GM23338 (cell line): ENCODE results near the gene SMG6. TPM values are rescaled to one million over a fixed set of nuclear protein-coding genes. Genes with fewer than 3 reads are reported as not detected.

Source experiments
- ATAC-seq: fragments of 200-7000 bp; cut with Tn5 transposase; 3 replicates; pipeline ENCODE4 v1.9.1; 2020
- DNase-seq: peaks from one replicate; pipeline ENCODE4 v3.0.0-alpha.2; 2015; ENCODE audit warnings: low spot score
- H2AFZ ChIP-seq: fragments of 200-600 bp; sonication (generic); 2 replicates; pipeline ENCODE4 v1.8.0; 2016; ENCODE audit warnings: antibody characterized with exemption, mild to moderate bottlenecking, moderate library complexity
- H3F3A ChIP-seq: fragments of 200-600 bp; sonication (generic); replicated peaks from 2 replicates; pipeline ENCODE4 v1.8.0; 2017; ENCODE audit warnings: antibody characterized with exemption, mixed run types, low read depth
- H3K27ac ChIP-seq: fragments of 200-600 bp; sonication (generic); 2 replicates; pipeline ENCODE4 v1.6.1; 2016; ENCODE audit warnings: low read depth
- H3K27me3 ChIP-seq: fragments of 200-600 bp; sonication (generic); 2 replicates; pipeline ENCODE4 v1.8.0; 2016; ENCODE audit warnings: mild to moderate bottlenecking, mixed run types, moderate library complexity; ENCODE audit not compliant: insufficient read depth
- H3K36me3 ChIP-seq: fragments of 200-600 bp; sonication (generic); 2 replicates; pipeline ENCODE4 v1.8.0; 2016; ENCODE audit warnings: mild to moderate bottlenecking; ENCODE audit not compliant: insufficient read depth
- H3K4me1 ChIP-seq: fragments of 200-600 bp; sonication (generic); 2 replicates; pipeline ENCODE4 v1.8.0; 2016; ENCODE audit warnings: mild to moderate bottlenecking, moderate library complexity; ENCODE audit not compliant: insufficient read depth
- H3K4me2 ChIP-seq: fragments of 200-600 bp; sonication (generic); 2 replicates; pipeline ENCODE4 v1.7.1; 2017; ENCODE audit warnings: mixed run types
- H3K4me3 ChIP-seq: fragments of 200-600 bp; sonication (generic); 2 replicates; pipeline ENCODE4 v1.6.1; 2016; ENCODE audit warnings: mixed run types
- H3K79me2 ChIP-seq: fragments of 200-600 bp; sonication (generic); replicated peaks from 2 replicates; pipeline ENCODE4 v1.8.0; 2017; ENCODE audit warnings: mild to moderate bottlenecking; ENCODE audit not compliant: insufficient read depth
- H3K9me2 ChIP-seq: fragments of 200-600 bp; sonication (generic); 2 replicates; pipeline ENCODE4 v1.8.0; 2017; ENCODE audit not compliant: insufficient read depth
- H4K20me1 ChIP-seq: fragments of 200-600 bp; sonication (generic); replicated peaks from 2 replicates; pipeline ENCODE4 v1.8.0; 2017; ENCODE audit warnings: mild to moderate bottlenecking; ENCODE audit not compliant: insufficient read depth
- H3K27ac Mint-ChIP-seq: 2 replicates; pipeline ENCODE4 v1.8.0; 2020; ENCODE audit warnings: inconsistent platforms, mild to moderate bottlenecking, moderate library complexity, mixed read lengths
- H3K27me3 Mint-ChIP-seq: 3 replicates; pipeline ENCODE4 v1.8.0; 2022; ENCODE audit warnings: low read depth, mild to moderate bottlenecking, moderate library complexity, mixed read lengths, inconsistent platforms; ENCODE audit not compliant: insufficient read depth, poor library complexity
- H3K36me3 Mint-ChIP-seq: 3 replicates; pipeline ENCODE4 v1.8.0; 2021; ENCODE audit warnings: low read depth, mild to moderate bottlenecking, inconsistent platforms, moderate library complexity, mixed read lengths
- H3K4me1 Mint-ChIP-seq: 3 replicates; pipeline ENCODE4 v1.8.0; 2020; ENCODE audit warnings: mild to moderate bottlenecking, inconsistent platforms, mixed read lengths
- H3K4me3 Mint-ChIP-seq: 3 replicates; pipeline ENCODE4 v1.8.0; 2021; ENCODE audit warnings: moderate library complexity, mild to moderate bottlenecking, inconsistent platforms, mixed read lengths
- H3K9me3 Mint-ChIP-seq: 3 replicates; pipeline ENCODE4 v1.8.0; 2020; ENCODE audit warnings: moderate library complexity, mild to moderate bottlenecking, inconsistent platforms, mixed read lengths
- ETS1 ChIP-seq: IDR thresholded peaks from 2 replicates; pipeline ENCODE4 v1.6.1; 2016; ENCODE audit warnings: antibody characterized with exemption
- EZH2 ChIP-seq: fragments of 200-600 bp; sonication (generic); IDR thresholded peaks from one replicate; pipeline ENCODE4 v1.8.0; 2017; ENCODE audit warnings: antibody characterized with exemption, mild to moderate bottlenecking, low read depth; ENCODE audit not compliant: unreplicated experiment
- EZH2phosphoT487 ChIP-seq: fragments of 200-600 bp; sonication (generic); IDR thresholded peaks from one replicate; pipeline ENCODE4 v1.8.1; 2018; ENCODE audit warnings: antibody characterized with exemption; ENCODE audit not compliant: unreplicated experiment
- JUNB ChIP-seq: IDR thresholded peaks from one replicate; pipeline ENCODE4 v1.6.1; 2016; ENCODE audit warnings: antibody characterized with exemption; ENCODE audit not compliant: unreplicated experiment
- NANOG ChIP-seq: IDR thresholded peaks from 2 replicates; pipeline ENCODE4 v1.6.1; 2016; ENCODE audit warnings: antibody characterized with exemption, borderline replicate concordance
- POLR2AphosphoS5 ChIP-seq: IDR thresholded peaks from 2 replicates; pipeline ENCODE4 v1.6.1; 2016; ENCODE audit warnings: antibody characterized with exemption, low read depth
- REST ChIP-seq: IDR thresholded peaks from one replicate; pipeline ENCODE4 v1.6.1; 2018; ENCODE audit warnings: antibody characterized with exemption; ENCODE audit not compliant: unreplicated experiment
- STAT1 ChIP-seq: IDR thresholded peaks from one replicate; pipeline ENCODE4 v1.6.1; 2016; ENCODE audit warnings: antibody characterized with exemption; ENCODE audit not compliant: unreplicated experiment
- ZNF114 ChIP-seq: fragments of 250-450 bp; sonication (Bioruptor Pico); IDR thresholded peaks from 2 replicates; pipeline ENCODE4 v1.5.0; 2020; ENCODE audit warnings: mild to moderate bottlenecking, moderate library complexity
- ZNF331 ChIP-seq: fragments of 250-450 bp; sonication (Bioruptor Pico); IDR thresholded peaks from 2 replicates; pipeline ENCODE4 v1.5.0; 2020; ENCODE audit warnings: low read depth, mild to moderate bottlenecking, moderate library complexity
- polyA plus RNA-seq: library from polyadenylated mRNA; unstranded; fragments of >200 nt; fragmentation: Nextera tagmentation; extraction: Ambion mirVana; gene quantifications from 2 replicates; pipeline ENCODE4 v1.2.1, GENCODE V29; 2016
- total RNA-seq: library from RNA; depleted of rRNA; stranded (reverse); fragments of >200 nt; shearing (Covaris generic); gene quantifications from 2 replicates; pipeline ENCODE4 v1.2.3, GENCODE V29; 2014
- TF ChIP-seq, protein P1 (sequence below), 2 experiments: fragments of 200-600 bp in 1 of 2; sonication (generic) in 1 of 2; conservative IDR thresholded peaks; 2 replicates each; pipeline versions ENCODE4 v1.5.1 to v1.6.1; 2016 to 2017; ENCODE audit warnings: antibody characterized with exemption in 2 of 2, low read depth in 2 of 2, mild to moderate bottlenecking in 2 of 2, moderate library complexity in 1 of 2

The SMG6 gene
- total and polyA plus RNA-seq, 2 experiments from 2014 or later, result 10.4 to 43.1 TPM

- peaks cover 6% of the 10 kb centered on the region; the same call in 1 of the 2 replicates for H3K36me3 ChIP-seq
- no peak overlapping the region for H3K27ac ChIP-seq
- no peak overlapping the region for H3K4me3 ChIP-seq
- Mint-ChIP-seq H3K4me3 (no peak overlapping the region), H3K36me3 (peaks cover 43% of the 10 kb centered on the region), H3K4me1 (peaks cover 9% of the 10 kb centered on the region), H3K27ac (no peak overlapping the region), H3K27me3 (no peaks in the 10 kb centered on the region), H3K9me3 (no peaks in the 10 kb centered on the region)
- H3F3A ChIP-seq, result peaks cover 15% of the 10 kb centered on the region
- H3K4me2 ChIP-seq, result no peak overlapping the region
- no peaks in the 10 kb centered on the region for H3K27me3 ChIP-seq
- ATAC-seq (no peak), DNase-seq (no peak)
- no peaks in the 10 kb centered on the region for H3K9me2 ChIP-seq
- peaks cover 29% of the 10 kb centered on the region for H4K20me1 ChIP-seq
- H3K4me1 ChIP-seq, result peaks cover 10% of the 10 kb centered on the region
- H2AFZ ChIP-seq, result no peak overlapping the region
- peaks cover 52% of the 10 kb centered on the region for H3K79me2 ChIP-seq
- TF ChIP-seq STAT1 (no peak), ZNF114 (CRISPR knock-in tag) (no peak), ZNF331 (CRISPR knock-in tag) (no peak), NANOG (no peak), EZH2phosphoT487 (no peak), JUNB (no peak)
- TF ChIP-seq, protein P1, sequence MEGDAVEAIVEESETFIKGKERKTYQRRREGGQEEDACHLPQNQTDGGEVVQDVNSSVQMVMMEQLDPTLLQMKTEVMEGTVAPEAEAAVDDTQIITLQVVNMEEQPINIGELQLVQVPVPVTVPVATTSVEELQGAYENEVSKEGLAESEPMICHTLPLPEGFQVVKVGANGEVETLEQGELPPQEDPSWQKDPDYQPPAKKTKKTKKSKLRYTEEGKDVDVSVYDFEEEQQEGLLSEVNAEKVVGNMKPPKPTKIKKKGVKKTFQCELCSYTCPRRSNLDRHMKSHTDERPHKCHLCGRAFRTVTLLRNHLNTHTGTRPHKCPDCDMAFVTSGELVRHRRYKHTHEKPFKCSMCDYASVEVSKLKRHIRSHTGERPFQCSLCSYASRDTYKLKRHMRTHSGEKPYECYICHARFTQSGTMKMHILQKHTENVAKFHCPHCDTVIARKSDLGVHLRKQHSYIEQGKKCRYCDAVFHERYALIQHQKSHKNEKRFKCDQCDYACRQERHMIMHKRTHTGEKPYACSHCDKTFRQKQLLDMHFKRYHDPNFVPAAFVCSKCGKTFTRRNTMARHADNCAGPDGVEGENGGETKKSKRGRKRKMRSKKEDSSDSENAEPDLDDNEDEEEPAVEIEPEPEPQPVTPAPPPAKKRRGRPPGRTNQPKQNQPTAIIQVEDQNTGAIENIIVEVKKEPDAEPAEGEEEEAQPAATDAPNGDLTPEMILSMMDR (conservative IDR thresholded peaks at IDR 0.05; ENCODE audit: low read depth in 2 of 2), result no peak
Measured at GRCh38 chr17:2299136-2299535, 4.4 kb downstream of the SMG6 start.

- Histone ChIP-seq H3K36me3 (peaks cover 8% of the 10 kb centered on the region; the same call in 1 of the 2 replicates), H3K79me2 (peaks cover 45% of the 10 kb centered on the region), H4K20me1 (peaks cover 25% of the 10 kb centered on the region), H3K4me2 (no peak overlapping the region), H3K27me3 (no peaks in the 10 kb centered on the region), H3K27ac (no peak overlapping the region), H3K9me2 (no peaks in the 10 kb centered on the region), H3K4me1 (peaks cover 2% of the 10 kb centered on the region; the same call in 1 of the 2 replicates), H3F3A (peaks cover 4% of the 10 kb centered on the region), H2AFZ (no peak overlapping the region), H3K4me3 (no peak overlapping the region)
- no peak overlapping the region for H3K4me3 Mint-ChIP-seq
- ATAC-seq, result no peak
- H3K9me3 Mint-ChIP-seq, result no peaks in the 10 kb centered on the region
- H3K36me3 Mint-ChIP-seq, result peaks cover 51% of the 10 kb centered on the region
- H3K27me3 Mint-ChIP-seq, result no peaks in the 10 kb centered on the region
- H3K27ac Mint-ChIP-seq, result no peak overlapping the region
- no peak for DNase-seq
- H3K4me1 Mint-ChIP-seq, result peaks cover 7% of the 10 kb centered on the region
- TF ChIP-seq EZH2, result no peak
- no peak for TF ChIP-seq STAT1
- TF ChIP-seq NANOG, result no peak
- no peak for TF ChIP-seq EZH2phosphoT487
- no peak for TF ChIP-seq REST
- TF ChIP-seq JUNB, result no peak
- TF ChIP-seq ETS1, result no peak
- TF ChIP-seq POLR2AphosphoS5, result no peak
- TF ChIP-seq ZNF331 (CRISPR knock-in tag), result no peak
Measured at GRCh38 chr17:2297023-2297422, 6.6 kb downstream of the SMG6 start.
